Measurements from ENCODE around the gene CCN6.
A peak's percentile ranks its signal among the peaks of the same experiment; 100 is the strongest.

The CCN6 gene

DNA sequence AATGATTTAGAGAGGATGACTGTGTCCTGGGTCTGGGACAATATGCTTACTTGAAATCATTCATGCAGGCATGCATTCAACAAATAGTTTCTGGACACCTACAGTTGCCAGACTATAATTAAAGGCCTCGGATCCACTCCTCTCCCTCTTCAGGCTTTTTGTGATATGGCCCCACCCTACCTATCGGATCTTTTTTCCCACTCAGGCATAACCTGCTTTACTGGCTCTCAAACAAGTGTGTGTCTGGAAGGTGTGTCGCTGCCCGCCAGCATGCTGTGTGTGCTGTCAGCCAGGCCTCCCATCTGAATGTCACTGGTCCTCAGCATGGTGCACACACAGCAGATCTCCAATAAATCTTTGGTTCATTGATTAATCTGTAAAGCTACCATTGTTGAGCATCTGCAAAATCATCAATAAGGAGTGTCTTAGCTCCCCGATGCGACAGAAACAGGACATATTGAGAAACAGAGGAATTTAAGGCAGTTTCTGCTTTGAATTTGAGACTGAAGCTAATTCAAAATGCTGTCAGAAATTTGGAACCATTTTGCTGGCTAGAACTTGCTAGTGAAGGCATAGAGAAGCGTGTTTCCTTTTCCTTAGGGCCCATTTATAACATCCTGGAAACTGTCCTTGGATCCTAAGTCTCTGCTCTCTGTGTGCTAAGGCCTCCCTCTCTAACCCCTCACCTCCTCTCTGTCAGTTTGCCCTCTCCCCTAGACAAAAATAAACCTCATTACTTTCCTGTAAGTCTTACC, 23.5 kb upstream of the CCN6 start:
- Histone ChIP-seq H3K4me3 (ENCODE audit: low read length in 2 of 2) (no peak overlapping the region), H3K4me1 (ENCODE audit: control insufficient read depth, insufficient read depth, low read length) (peaks cover 8% of the 10 kb centered on the region), H3K27ac (ENCODE audit: low read length) (no peak overlapping the region), H3K9me3 (ENCODE audit: control insufficient read depth in 2 of 2, low read length in 2 of 2) (no peaks in the 10 kb centered on the region), H3K9ac (ENCODE audit: low read length in 2 of 2) (no peak overlapping the region), H3K36me3 (ENCODE audit: control insufficient read depth in 2 of 2, insufficient read depth in 2 of 2, low read length in 2 of 2) (no peaks in the 10 kb centered on the region), H3K27me3 (ENCODE audit: control insufficient read depth in 1 of 2, insufficient read depth in 2 of 2, low read length in 2 of 2) (no peaks in the 10 kb centered on the region)

GRCh38 chr6:112030961-112031660, 22.8 kb upstream of the CCN6 start:
- H3K27ac ChIP-seq (ENCODE audit: low read length) = no peak overlapping the region
- no peaks in the 10 kb centered on the region for H3K9me3 ChIP-seq (ENCODE audit: control insufficient read depth in 2 of 2, low read length in 2 of 2)
- peaks cover 8% of the 10 kb centered on the region for H3K4me1 ChIP-seq (ENCODE audit: control insufficient read depth, insufficient read depth, low read length)
- H3K9ac ChIP-seq (ENCODE audit: low read length in 2 of 2) = no peak overlapping the region
- no peaks in the 10 kb centered on the region for H3K36me3 ChIP-seq (ENCODE audit: control insufficient read depth in 2 of 2, insufficient read depth in 2 of 2, low read length in 2 of 2)
- no peaks in the 10 kb centered on the region for H3K27me3 ChIP-seq (ENCODE audit: control insufficient read depth in 1 of 2, insufficient read depth in 2 of 2, low read length in 2 of 2)
- no peak overlapping the region for H3K4me3 ChIP-seq (ENCODE audit: low read length in 2 of 2)

GRCh38 chr6:112031960-112032359, 21.9 kb upstream of the CCN6 start:
- H3K27me3 ChIP-seq (ENCODE audit: control insufficient read depth in 1 of 2, insufficient read depth in 2 of 2, low read length in 2 of 2) = no peaks in the 10 kb centered on the region
- no peaks in the 10 kb centered on the region for H3K9me3 ChIP-seq (ENCODE audit: control insufficient read depth in 2 of 2, low read length in 2 of 2)
- no peak overlapping the region for H3K4me3 ChIP-seq (ENCODE audit: low read length in 2 of 2)
- peaks cover 8% of the 10 kb centered on the region for H3K4me1 ChIP-seq (ENCODE audit: control insufficient read depth, insufficient read depth, low read length)
- H3K36me3 ChIP-seq (ENCODE audit: control insufficient read depth in 2 of 2, insufficient read depth in 2 of 2, low read length in 2 of 2) = no peaks in the 10 kb centered on the region
- no peak overlapping the region for H3K27ac ChIP-seq (ENCODE audit: low read length)
- H3K9ac ChIP-seq (ENCODE audit: low read length in 2 of 2) = no peak overlapping the region

DNA sequence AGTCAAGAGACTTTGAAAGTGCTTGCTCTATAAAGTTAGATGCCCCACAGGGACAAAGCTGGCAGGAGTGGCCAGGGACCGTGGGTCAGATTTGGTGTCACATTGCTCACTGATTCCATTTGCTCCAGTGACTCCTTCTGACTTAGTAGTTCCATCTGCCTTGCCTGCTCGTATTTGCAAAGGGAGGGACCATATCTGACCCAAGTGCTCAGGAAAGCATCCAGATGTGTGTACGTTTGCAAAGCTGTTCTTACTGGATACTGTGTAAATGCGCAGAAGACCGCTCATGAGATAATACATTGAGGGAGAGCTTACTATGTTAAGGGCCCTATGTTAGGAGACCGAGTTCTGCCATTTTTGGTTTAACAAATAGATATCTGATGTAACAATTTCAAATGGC, 21.2 kb upstream of the CCN6 start:
- Histone ChIP-seq H3K4me3 (ENCODE audit: low read length in 2 of 2) (no peak overlapping the region), H3K27ac (ENCODE audit: low read length) (no peak overlapping the region), H3K4me1 (ENCODE audit: control insufficient read depth, insufficient read depth, low read length) (peaks cover 11% of the 10 kb centered on the region), H3K9ac (ENCODE audit: low read length in 2 of 2) (no peak overlapping the region), H3K9me3 (ENCODE audit: control insufficient read depth in 2 of 2, low read length in 2 of 2) (no peaks in the 10 kb centered on the region), H3K27me3 (ENCODE audit: control insufficient read depth in 1 of 2, insufficient read depth in 2 of 2, low read length in 2 of 2) (no peaks in the 10 kb centered on the region), H3K36me3 (ENCODE audit: control insufficient read depth in 2 of 2, insufficient read depth in 2 of 2, low read length in 2 of 2) (no peaks in the 10 kb centered on the region)

- H3K4me3 ChIP-seq (ENCODE audit: low read length in 2 of 2) = no peak overlapping the region
- peaks cover 22% of the 10 kb centered on the region for H3K4me1 ChIP-seq (ENCODE audit: control insufficient read depth, insufficient read depth, low read length)
- H3K27me3 ChIP-seq (ENCODE audit: control insufficient read depth in 1 of 2, insufficient read depth in 2 of 2, low read length in 2 of 2) = no peaks in the 10 kb centered on the region
- no peaks in the 10 kb centered on the region for H3K36me3 ChIP-seq (ENCODE audit: control insufficient read depth in 2 of 2, insufficient read depth in 2 of 2, low read length in 2 of 2)
- H3K9me3 ChIP-seq (ENCODE audit: control insufficient read depth in 2 of 2, low read length in 2 of 2) = no peaks in the 10 kb centered on the region
- H3K9ac ChIP-seq (ENCODE audit: low read length in 2 of 2) = no peak overlapping the region
- no peak overlapping the region for H3K27ac ChIP-seq (ENCODE audit: low read length)
Measured at GRCh38 chr6:112033791-112034615, 19.9 kb upstream of the CCN6 start.

GRCh38 chr6:112034616-112034995, 19.3 kb upstream of the CCN6 start:
- no peak overlapping the region for H3K27ac ChIP-seq (ENCODE audit: low read length)
- H3K27me3 ChIP-seq (ENCODE audit: control insufficient read depth in 1 of 2, insufficient read depth in 2 of 2, low read length in 2 of 2) = no peaks in the 10 kb centered on the region
- no peaks in the 10 kb centered on the region for H3K36me3 ChIP-seq (ENCODE audit: control insufficient read depth in 2 of 2, insufficient read depth in 2 of 2, low read length in 2 of 2)
- no peak overlapping the region for H3K4me3 ChIP-seq (ENCODE audit: low read length in 2 of 2)
- H3K9ac ChIP-seq (ENCODE audit: low read length in 2 of 2) = no peak overlapping the region
- H3K9me3 ChIP-seq (ENCODE audit: control insufficient read depth in 2 of 2, low read length in 2 of 2) = no peaks in the 10 kb centered on the region
- peaks cover 19% of the 10 kb centered on the region for H3K4me1 ChIP-seq (ENCODE audit: control insufficient read depth, insufficient read depth, low read length)

DNA sequence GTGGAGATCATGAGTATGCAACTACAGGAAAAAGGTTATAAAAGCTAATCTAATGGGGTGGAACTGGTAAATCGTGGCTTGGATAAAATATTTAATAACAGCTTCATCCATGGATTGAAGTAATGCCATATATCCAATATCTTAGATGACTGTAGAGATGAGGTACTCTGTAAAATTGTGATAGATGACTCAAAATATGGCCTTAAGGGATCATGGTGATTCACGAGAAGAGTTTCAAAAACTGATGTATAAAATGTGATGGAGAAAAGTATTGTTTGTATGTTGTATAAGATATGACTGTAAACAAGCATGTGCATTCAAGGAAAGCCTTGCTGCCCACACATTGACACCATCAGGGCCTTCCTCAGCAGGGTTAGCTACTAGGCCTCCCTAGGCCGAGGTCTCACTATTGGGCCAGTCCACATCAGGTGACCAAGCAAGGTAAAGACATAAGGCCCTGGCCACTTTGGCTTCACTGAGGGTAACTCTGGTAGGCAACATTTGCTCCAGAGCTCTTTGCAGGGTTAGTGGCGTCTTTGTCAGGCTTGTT, 17.7 kb upstream of the CCN6 start:
- H3K27me3 ChIP-seq (ENCODE audit: control insufficient read depth in 1 of 2, insufficient read depth in 2 of 2, low read length in 2 of 2) = no peaks in the 10 kb centered on the region
- no peak overlapping the region for H3K27ac ChIP-seq (ENCODE audit: low read length)
- H3K9me3 ChIP-seq (ENCODE audit: control insufficient read depth in 2 of 2, low read length in 2 of 2) = no peaks in the 10 kb centered on the region
- no peak overlapping the region for H3K9ac ChIP-seq (ENCODE audit: low read length in 2 of 2)
- peaks cover 16% of the 10 kb centered on the region for H3K4me1 ChIP-seq (ENCODE audit: control insufficient read depth, insufficient read depth, low read length)
- no peak overlapping the region for H3K4me3 ChIP-seq (ENCODE audit: low read length in 2 of 2)
- no peaks in the 10 kb centered on the region for H3K36me3 ChIP-seq (ENCODE audit: control insufficient read depth in 2 of 2, insufficient read depth in 2 of 2, low read length in 2 of 2)

DNA sequence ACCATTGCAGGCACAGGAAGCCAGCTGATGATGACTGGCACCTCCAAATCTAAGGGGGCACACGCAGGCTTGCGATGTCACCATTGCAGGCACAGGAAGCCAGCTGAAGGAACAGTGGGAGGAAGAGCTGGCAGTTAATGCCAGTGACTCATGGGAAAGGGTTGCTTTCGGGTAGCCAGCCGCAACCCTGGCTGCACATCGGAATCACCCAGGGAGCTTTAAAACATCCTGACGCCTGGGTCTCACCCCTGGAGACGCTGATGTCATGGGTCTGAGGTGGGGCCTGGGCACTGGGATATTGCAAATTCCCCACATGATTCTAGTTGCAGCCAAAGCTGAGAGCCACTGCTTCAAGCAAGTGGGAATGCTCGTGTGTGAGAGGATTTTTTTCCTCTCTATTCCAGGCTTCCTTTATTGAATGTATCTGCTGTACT, 16.1 kb upstream of the CCN6 start:
- peak overlapping the region in 1 of 2 donors; percentile 29 for H3K4me3 ChIP-seq (ENCODE audit: low read length in 2 of 2)
- peak overlapping the region in 1 of 2 donors; percentile 21 for H3K9ac ChIP-seq (ENCODE audit: low read length in 2 of 2)
- no peaks in the 10 kb centered on the region for H3K9me3 ChIP-seq (ENCODE audit: control insufficient read depth in 2 of 2, low read length in 2 of 2)
- peak overlapping the region; percentile 58 for H3K27ac ChIP-seq (ENCODE audit: low read length)
- peaks cover 19% of the 10 kb centered on the region for H3K4me1 ChIP-seq (ENCODE audit: control insufficient read depth, insufficient read depth, low read length)
- H3K27me3 ChIP-seq (ENCODE audit: control insufficient read depth in 1 of 2, insufficient read depth in 2 of 2, low read length in 2 of 2) = no peaks in the 10 kb centered on the region
- H3K36me3 ChIP-seq (ENCODE audit: control insufficient read depth in 2 of 2, insufficient read depth in 2 of 2, low read length in 2 of 2) = no peaks in the 10 kb centered on the region

DNA sequence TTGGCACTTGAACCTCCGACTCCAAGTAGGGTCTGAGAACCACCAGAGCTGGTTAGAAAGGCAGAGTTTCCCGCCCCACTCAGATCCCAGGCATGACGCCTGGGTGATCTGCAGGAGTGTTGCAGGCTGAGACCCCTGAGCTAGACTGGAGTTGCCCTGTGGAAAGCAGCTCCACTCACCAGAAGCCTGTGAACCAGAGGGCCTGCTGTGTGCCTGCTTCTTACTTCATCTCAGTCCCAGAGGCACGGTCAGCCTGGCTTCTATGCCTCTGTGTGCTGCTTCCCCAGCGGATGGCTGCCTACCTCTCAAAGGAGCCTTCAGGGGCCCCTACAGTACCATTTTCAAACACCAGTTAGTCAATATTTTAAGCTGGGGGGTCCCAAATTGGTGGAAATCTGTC, 15.6 kb upstream of the CCN6 start:
- H3K27ac ChIP-seq (ENCODE audit: low read length) = peak overlapping the region; percentile 58
- H3K9ac ChIP-seq (ENCODE audit: low read length in 2 of 2) = peak overlapping the region in 1 of 2 donors; percentile 29
- no peaks in the 10 kb centered on the region for H3K36me3 ChIP-seq (ENCODE audit: control insufficient read depth in 2 of 2, insufficient read depth in 2 of 2, low read length in 2 of 2)
- no peaks in the 10 kb centered on the region for H3K9me3 ChIP-seq (ENCODE audit: control insufficient read depth in 2 of 2, low read length in 2 of 2)
- H3K4me1 ChIP-seq (ENCODE audit: control insufficient read depth, insufficient read depth, low read length) = peaks cover 19% of the 10 kb centered on the region
- H3K4me3 ChIP-seq (ENCODE audit: low read length in 2 of 2) = peak overlapping the region in 1 of 2 donors; percentile 29
- H3K27me3 ChIP-seq (ENCODE audit: control insufficient read depth in 1 of 2, insufficient read depth in 2 of 2, low read length in 2 of 2) = no peaks in the 10 kb centered on the region

DNA sequence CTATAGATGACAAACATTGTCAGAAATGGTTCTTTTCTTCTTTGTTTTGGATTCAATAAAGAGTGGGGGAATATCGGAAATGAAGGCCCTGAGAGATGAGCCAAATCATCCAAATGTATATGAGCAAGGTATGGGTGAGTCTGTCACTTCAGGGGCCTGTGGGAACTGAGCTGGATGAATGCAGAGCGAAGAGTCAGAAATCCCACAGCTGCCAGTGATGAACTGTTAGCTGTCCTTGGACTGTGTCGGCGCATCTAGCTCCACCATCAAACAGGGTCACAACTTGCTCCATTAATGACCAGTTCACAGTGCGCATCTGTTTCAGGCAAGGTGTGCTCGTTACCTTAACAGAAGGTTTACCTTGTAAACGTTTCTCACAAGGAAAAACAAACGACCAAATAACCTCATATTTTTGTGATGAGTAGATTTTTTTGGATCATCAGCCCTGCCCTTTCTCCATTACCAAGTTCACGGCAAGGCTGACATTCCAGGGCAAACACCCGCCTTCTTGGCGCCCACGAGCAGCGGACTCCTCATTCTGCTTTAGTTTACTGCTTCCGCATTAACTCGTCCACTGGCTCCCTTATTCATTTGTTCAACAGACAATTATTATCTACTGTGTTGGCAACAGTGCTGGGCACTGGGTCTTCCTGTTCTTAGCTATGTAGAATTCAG, 15.0 kb upstream of the CCN6 start:
- no peak overlapping the region for H3K27ac ChIP-seq (ENCODE audit: low read length)
- no peaks in the 10 kb centered on the region for H3K9me3 ChIP-seq (ENCODE audit: control insufficient read depth in 2 of 2, low read length in 2 of 2)
- peaks cover 23% of the 10 kb centered on the region for H3K4me1 ChIP-seq (ENCODE audit: control insufficient read depth, insufficient read depth, low read length)
- no peaks in the 10 kb centered on the region for H3K27me3 ChIP-seq (ENCODE audit: control insufficient read depth in 1 of 2, insufficient read depth in 2 of 2, low read length in 2 of 2)
- H3K9ac ChIP-seq (ENCODE audit: low read length in 2 of 2) = no peak overlapping the region
- H3K4me3 ChIP-seq (ENCODE audit: low read length in 2 of 2) = no peak overlapping the region
- H3K36me3 ChIP-seq (ENCODE audit: control insufficient read depth in 2 of 2, insufficient read depth in 2 of 2, low read length in 2 of 2) = no peaks in the 10 kb centered on the region

All from stomach smooth muscle (tissue), 2 donors.